ENCODE data around the gene KDM7A.

DNA sequence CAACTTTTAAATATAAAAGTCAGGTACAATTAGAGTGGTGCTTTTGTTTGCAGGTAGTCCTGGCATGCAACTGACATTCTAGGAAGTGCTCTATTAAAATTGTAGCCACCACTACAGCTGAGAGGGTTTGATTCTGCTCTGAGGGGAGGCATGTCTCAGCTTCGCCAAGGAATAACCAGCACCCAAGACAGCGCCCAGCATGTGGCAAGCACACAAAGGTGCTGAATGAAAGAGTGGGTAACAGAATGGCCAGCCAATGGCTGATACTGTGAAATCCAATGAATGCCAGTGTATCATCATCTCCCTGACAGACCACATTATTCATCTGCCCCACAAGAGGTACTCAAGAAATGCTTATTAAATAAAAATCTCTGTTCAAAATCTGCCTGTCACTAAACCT lies 121.0 kb downstream of the KDM7A start:
- TF ChIP-seq BHLHE40 (IDR thresholded peaks at IDR 0.05; ENCODE audit: low read length) (no peak), POLR2A (conservative IDR thresholded peaks at IDR 0.05) (no peak), CCAR2 (IDR thresholded peaks at IDR 0.05; ENCODE audit: low read depth, low read length) (no peak), GABPB1 (CRISPR knock-in tag; IDR thresholded peaks at IDR 0.05) (no peak), FOXK1 (CRISPR knock-in tag; IDR thresholded peaks at IDR 0.05; ENCODE audit: borderline replicate concordance) (no peak), ZFX (CRISPR knock-in tag; IDR thresholded peaks at IDR 0.05) (no peak), SP1 (CRISPR knock-in tag; IDR thresholded peaks at IDR 0.05) (no peak), CEBPB (tag; IDR thresholded peaks at IDR 0.05) (no peak), ZNF79 (CRISPR knock-in tag; IDR thresholded peaks at IDR 0.05; ENCODE audit: low read depth) (no peak), DPF2 (IDR thresholded peaks at IDR 0.05) (no peak), NR3C1 (CRISPR knock-in tag; IDR thresholded peaks at IDR 0.05) (no peak), MCM2 (IDR thresholded peaks at IDR 0.05; ENCODE audit: low read depth) (no peak), SRF (CRISPR knock-in tag; IDR thresholded peaks at IDR 0.05) (no peak)
- TF ChIP-seq, protein P1, sequence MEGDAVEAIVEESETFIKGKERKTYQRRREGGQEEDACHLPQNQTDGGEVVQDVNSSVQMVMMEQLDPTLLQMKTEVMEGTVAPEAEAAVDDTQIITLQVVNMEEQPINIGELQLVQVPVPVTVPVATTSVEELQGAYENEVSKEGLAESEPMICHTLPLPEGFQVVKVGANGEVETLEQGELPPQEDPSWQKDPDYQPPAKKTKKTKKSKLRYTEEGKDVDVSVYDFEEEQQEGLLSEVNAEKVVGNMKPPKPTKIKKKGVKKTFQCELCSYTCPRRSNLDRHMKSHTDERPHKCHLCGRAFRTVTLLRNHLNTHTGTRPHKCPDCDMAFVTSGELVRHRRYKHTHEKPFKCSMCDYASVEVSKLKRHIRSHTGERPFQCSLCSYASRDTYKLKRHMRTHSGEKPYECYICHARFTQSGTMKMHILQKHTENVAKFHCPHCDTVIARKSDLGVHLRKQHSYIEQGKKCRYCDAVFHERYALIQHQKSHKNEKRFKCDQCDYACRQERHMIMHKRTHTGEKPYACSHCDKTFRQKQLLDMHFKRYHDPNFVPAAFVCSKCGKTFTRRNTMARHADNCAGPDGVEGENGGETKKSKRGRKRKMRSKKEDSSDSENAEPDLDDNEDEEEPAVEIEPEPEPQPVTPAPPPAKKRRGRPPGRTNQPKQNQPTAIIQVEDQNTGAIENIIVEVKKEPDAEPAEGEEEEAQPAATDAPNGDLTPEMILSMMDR (IDR thresholded peaks at IDR 0.05 in 2 of 3, conservative IDR thresholded peaks at IDR 0.05 in 1 of 3; ENCODE audit: insufficient read depth in 2 of 3, low read depth in 1 of 3, low read length in 3 of 3) = no peak

All from K562 (cell line).